ENCODE measurements around the gene MYO3A. TPM values are rescaled to one million over a fixed set of nuclear protein-coding genes. Genes with fewer than 3 reads are reported as not detected.

MYO3A gene
- total and polyA plus RNA-seq, 8 donors, result 0.45 to 29.8 (median 0.99) TPM; not detected in 2

GRCh38 chr10:26085549-26085948 is 151.5 kb downstream of the MYO3A start:
- intact Hi-C loops (cut with DNase I; ENCODE audit: low total_unique reads), result no loop called here
- Histone ChIP-seq H3K4me3 (no peak overlapping the region), H3K36me3 (no peaks in the 10 kb centered on the region), H3K9me3 (no peaks in the 10 kb centered on the region), H3K27me3 (no peaks in the 10 kb centered on the region), H3K27ac (no peak overlapping the region), H3K4me1 (no peaks in the 10 kb centered on the region)
- no peak for TF ChIP-seq EP300 (IDR thresholded peaks at IDR 0.05)
- TF ChIP-seq POLR2AphosphoS5 (IDR thresholded peaks at IDR 0.05), result no peak
- TF ChIP-seq POLR2A (IDR thresholded peaks at IDR 0.05), result no peak
- TF ChIP-seq CTCF (IDR thresholded peaks at IDR 0.05), result no peak
- DNase-seq, result no peak
- WGBS, 5 donors, result 73 to 87% (median 81%) methylated on average over 3 of the region's 3 CpGs

GRCh38 chr10:26087666-26088065 is 153.6 kb downstream of the MYO3A start:
- no peak for DNase-seq
- 86 to 95% (median 88%) methylated on average over 3 of the region's 3 CpGs for WGBS, 5 donors
- Histone ChIP-seq H3K4me3 (no peak overlapping the region), H3K27ac (no peak overlapping the region), H3K9me3 (no peaks in the 10 kb centered on the region), H3K4me1 (no peaks in the 10 kb centered on the region), H3K36me3 (no peaks in the 10 kb centered on the region), H3K27me3 (no peaks in the 10 kb centered on the region)
- intact Hi-C loops (cut with DNase I; ENCODE audit: low total_unique reads), result no loop called here
- no peak for TF ChIP-seq EP300 (IDR thresholded peaks at IDR 0.05)
- TF ChIP-seq POLR2A (IDR thresholded peaks at IDR 0.05), result no peak
- TF ChIP-seq CTCF (IDR thresholded peaks at IDR 0.05), result no peak
- TF ChIP-seq POLR2AphosphoS5 (IDR thresholded peaks at IDR 0.05), result no peak

GRCh38 chr10:26090026-26090425 is 156.0 kb downstream of the MYO3A start:
- TF ChIP-seq POLR2A (IDR thresholded peaks at IDR 0.05) (no peak), POLR2AphosphoS5 (IDR thresholded peaks at IDR 0.05) (no peak), CTCF (IDR thresholded peaks at IDR 0.05) (no peak), EP300 (IDR thresholded peaks at IDR 0.05) (no peak)
- H3K36me3 ChIP-seq, result no peaks in the 10 kb centered on the region
- H3K27ac ChIP-seq, result no peak overlapping the region
- intact Hi-C loops (cut with DNase I; ENCODE audit: low total_unique reads), result no loop called here
- 81 to 94% (median 89%) methylated on average over 5 of the region's 5 CpGs for WGBS, 5 donors
- no peak overlapping the region for H3K4me3 ChIP-seq
- DNase-seq, result no peak
- H3K4me1 ChIP-seq, result no peaks in the 10 kb centered on the region
- no peaks in the 10 kb centered on the region for H3K27me3 ChIP-seq
- H3K9me3 ChIP-seq, result no peaks in the 10 kb centered on the region

GRCh38 chr10:26090762-26091161 is 156.7 kb downstream of the MYO3A start:
- Histone ChIP-seq H3K4me1 (no peaks in the 10 kb centered on the region), H3K27me3 (no peaks in the 10 kb centered on the region), H3K9me3 (no peaks in the 10 kb centered on the region), H3K36me3 (no peaks in the 10 kb centered on the region), H3K27ac (no peak overlapping the region), H3K4me3 (no peak overlapping the region)
- DNase-seq, result no peak
- TF ChIP-seq POLR2A (IDR thresholded peaks at IDR 0.05) (no peak), POLR2AphosphoS5 (IDR thresholded peaks at IDR 0.05) (no peak), EP300 (IDR thresholded peaks at IDR 0.05) (no peak), CTCF (IDR thresholded peaks at IDR 0.05) (no peak)
- intact Hi-C loops (cut with DNase I; ENCODE audit: low total_unique reads), result no loop called here
- 69 to 96% (median 92%) methylated on average over 1 of the region's 1 CpG for WGBS, 5 donors
